KMS-11 (cell line): ENCODE measurements around the gene CLN5.

Experiments used
- H2AFZ ChIP-seq: fragments of 200-600 bp; sonication (generic); 2 replicates; pipeline ENCODE4 v1.6.1; 2016; ENCODE audit warnings: antibody characterized with exemption, mixed run types, low read depth
- H3K27ac ChIP-seq: fragments of 200-600 bp; sonication (generic); 2 replicates; pipeline ENCODE4 v1.6.1; 2016; ENCODE audit warnings: mild to moderate bottlenecking, mixed run types
- H3K27me3 ChIP-seq: fragments of 200-600 bp; sonication (generic); 2 replicates; pipeline ENCODE4 v1.6.1; 2017; ENCODE audit warnings: mild to moderate bottlenecking, low read depth, mixed run types, moderate library complexity; ENCODE audit not compliant: insufficient read depth
- H3K36me3 ChIP-seq: fragments of 200-600 bp; sonication (generic); 2 replicates; pipeline ENCODE4 v1.6.1; 2017; ENCODE audit warnings: mild to moderate bottlenecking, mixed run types; ENCODE audit not compliant: insufficient read depth
- H3K4me1 ChIP-seq: fragments of 200-600 bp; sonication (generic); 2 replicates; pipeline ENCODE4 v1.6.1; 2016; ENCODE audit warnings: mild to moderate bottlenecking, low read depth, mixed run types; ENCODE audit not compliant: poor library complexity, severe bottlenecking
- H3K4me2 ChIP-seq: fragments of 200-600 bp; sonication (generic); 2 replicates; pipeline ENCODE4 v1.7.0; 2016; ENCODE audit warnings: mild to moderate bottlenecking, mixed run types
- H3K4me3 ChIP-seq: fragments of 200-600 bp; sonication (generic); IDR thresholded peaks from 2 replicates; pipeline ENCODE4 v1.6.1; 2017; ENCODE audit warnings: low read depth, low read length, mixed read lengths; ENCODE audit not compliant: insufficient read depth
- H3K79me2 ChIP-seq: fragments of 200-600 bp; sonication (generic); 2 replicates; pipeline ENCODE4 v1.6.1; 2016; ENCODE audit warnings: low read depth, mixed run types; ENCODE audit not compliant: insufficient read depth
- H3K9ac ChIP-seq: fragments of 200-600 bp; sonication (generic); 2 replicates; pipeline ENCODE4 v1.6.1; 2016; ENCODE audit warnings: mild to moderate bottlenecking, mixed run types
- H4K20me1 ChIP-seq: fragments of 200-600 bp; sonication (generic); 2 replicates; pipeline ENCODE4 v1.6.1; 2016; ENCODE audit warnings: mild to moderate bottlenecking, mixed run types; ENCODE audit not compliant: insufficient read depth
- TF ChIP-seq, protein P1 (sequence below): fragments of 200-600 bp; sonication (generic); conservative IDR thresholded peaks from 2 replicates; pipeline ENCODE4 v1.6.1; 2017; ENCODE audit warnings: low read depth, mild to moderate bottlenecking, antibody characterized with exemption, low read length, moderate library complexity, mixed read lengths

CLN5 gene

DNA sequence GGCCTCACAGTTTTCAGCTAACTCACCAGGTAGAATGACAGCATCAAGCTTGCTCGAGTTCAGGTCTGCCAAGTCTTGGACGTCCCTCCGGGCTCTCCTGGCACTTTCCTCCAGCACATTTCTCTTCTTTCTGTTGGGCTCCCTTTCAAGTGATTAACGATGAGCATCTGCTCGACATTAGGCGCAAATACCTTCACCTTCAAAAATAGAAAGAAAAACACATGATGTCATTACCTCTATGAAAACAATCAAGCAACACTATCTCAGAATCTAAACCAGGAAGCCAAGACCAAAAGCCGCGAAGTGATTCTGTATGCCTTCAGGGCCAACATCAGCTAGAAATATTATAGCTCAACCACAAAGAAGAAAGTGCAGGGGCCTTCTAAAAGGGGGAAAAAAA, 15.4 kb upstream of the CLN5 start:
- H2AFZ ChIP-seq = no peak overlapping the region
- H3K27ac ChIP-seq = no peak overlapping the region
- no peaks in the 10 kb centered on the region for H4K20me1 ChIP-seq
- no peaks in the 10 kb centered on the region for H3K79me2 ChIP-seq
- H3K27me3 ChIP-seq = no peaks in the 10 kb centered on the region
- no peaks in the 10 kb centered on the region for H3K4me1 ChIP-seq
- H3K36me3 ChIP-seq = no peaks in the 10 kb centered on the region
- no peak overlapping the region for H3K9ac ChIP-seq
- TF ChIP-seq, protein P1, sequence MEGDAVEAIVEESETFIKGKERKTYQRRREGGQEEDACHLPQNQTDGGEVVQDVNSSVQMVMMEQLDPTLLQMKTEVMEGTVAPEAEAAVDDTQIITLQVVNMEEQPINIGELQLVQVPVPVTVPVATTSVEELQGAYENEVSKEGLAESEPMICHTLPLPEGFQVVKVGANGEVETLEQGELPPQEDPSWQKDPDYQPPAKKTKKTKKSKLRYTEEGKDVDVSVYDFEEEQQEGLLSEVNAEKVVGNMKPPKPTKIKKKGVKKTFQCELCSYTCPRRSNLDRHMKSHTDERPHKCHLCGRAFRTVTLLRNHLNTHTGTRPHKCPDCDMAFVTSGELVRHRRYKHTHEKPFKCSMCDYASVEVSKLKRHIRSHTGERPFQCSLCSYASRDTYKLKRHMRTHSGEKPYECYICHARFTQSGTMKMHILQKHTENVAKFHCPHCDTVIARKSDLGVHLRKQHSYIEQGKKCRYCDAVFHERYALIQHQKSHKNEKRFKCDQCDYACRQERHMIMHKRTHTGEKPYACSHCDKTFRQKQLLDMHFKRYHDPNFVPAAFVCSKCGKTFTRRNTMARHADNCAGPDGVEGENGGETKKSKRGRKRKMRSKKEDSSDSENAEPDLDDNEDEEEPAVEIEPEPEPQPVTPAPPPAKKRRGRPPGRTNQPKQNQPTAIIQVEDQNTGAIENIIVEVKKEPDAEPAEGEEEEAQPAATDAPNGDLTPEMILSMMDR = no peak
- no peak overlapping the region for H3K4me2 ChIP-seq
- no peak overlapping the region for H3K4me3 ChIP-seq

DNA sequence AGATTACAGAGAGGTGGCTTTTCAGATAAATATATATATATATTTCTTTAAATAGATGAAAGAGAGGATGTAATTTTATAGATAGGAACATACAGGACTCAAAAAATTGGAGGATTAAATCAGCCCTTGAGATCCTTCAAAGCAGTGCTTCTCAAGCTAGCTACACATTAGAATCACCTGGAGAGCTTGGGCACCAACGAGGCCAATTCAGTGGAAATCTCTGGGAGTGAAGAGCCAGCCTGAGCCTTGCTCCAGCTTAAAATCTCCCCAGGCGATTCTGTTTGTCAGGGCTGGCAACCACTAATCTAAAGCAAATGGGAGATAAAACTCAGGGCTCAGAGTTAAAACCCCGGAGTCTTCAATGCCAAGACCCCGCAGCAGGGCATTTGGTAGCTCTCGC, 15.0 kb upstream of the CLN5 start:
- no peak overlapping the region for H3K9ac ChIP-seq
- H3K36me3 ChIP-seq = no peaks in the 10 kb centered on the region
- H2AFZ ChIP-seq = no peak overlapping the region
- no peak overlapping the region for H3K4me3 ChIP-seq
- TF ChIP-seq, protein P1 = no peak
- no peaks in the 10 kb centered on the region for H3K4me1 ChIP-seq
- no peak overlapping the region for H3K4me2 ChIP-seq
- no peak overlapping the region for H3K27ac ChIP-seq
- no peaks in the 10 kb centered on the region for H4K20me1 ChIP-seq
- H3K79me2 ChIP-seq = no peaks in the 10 kb centered on the region
- H3K27me3 ChIP-seq = no peaks in the 10 kb centered on the region

DNA sequence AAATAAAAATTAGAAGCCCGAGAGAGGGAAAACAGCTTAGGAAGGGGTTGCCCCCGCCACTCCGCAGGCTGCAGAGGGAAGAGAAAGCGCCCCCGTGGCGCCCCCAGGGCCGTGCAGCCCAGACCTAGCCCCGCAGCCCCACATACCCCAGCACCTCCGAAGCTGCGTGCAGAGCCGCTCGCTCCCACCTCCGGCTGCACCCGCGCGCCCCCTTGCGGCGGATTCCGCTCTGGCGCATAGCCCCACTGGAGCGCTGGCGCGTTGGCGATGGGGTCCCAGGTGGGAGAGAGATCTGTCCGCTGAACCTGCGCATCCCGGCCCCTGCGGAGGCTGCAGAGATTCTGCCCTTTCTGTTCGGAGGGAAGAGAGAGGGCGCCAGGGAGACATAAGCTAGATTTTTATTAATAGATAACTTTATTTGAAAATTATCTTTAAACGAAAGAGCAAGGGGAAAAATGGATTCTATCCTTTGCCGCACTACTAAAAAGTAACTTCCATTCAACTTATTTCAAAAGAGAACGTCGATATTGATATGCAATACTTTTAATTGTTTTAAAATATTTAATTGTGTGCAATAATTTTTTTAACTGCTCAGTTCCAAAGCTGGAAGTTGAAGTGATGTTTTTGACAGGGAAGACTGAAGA, 11.7 kb upstream of the CLN5 start:
- H3K36me3 ChIP-seq = no peaks in the 10 kb centered on the region
- H3K27ac ChIP-seq = no peak overlapping the region
- H3K4me3 ChIP-seq = no peak overlapping the region
- H3K9ac ChIP-seq = no peak overlapping the region
- TF ChIP-seq, protein P1 = no peak
- no peaks in the 10 kb centered on the region for H3K4me1 ChIP-seq
- H3K4me2 ChIP-seq = no peak overlapping the region
- H3K79me2 ChIP-seq = no peaks in the 10 kb centered on the region
- no peak overlapping the region for H2AFZ ChIP-seq
- no peaks in the 10 kb centered on the region for H4K20me1 ChIP-seq
- H3K27me3 ChIP-seq = no peaks in the 10 kb centered on the region

DNA sequence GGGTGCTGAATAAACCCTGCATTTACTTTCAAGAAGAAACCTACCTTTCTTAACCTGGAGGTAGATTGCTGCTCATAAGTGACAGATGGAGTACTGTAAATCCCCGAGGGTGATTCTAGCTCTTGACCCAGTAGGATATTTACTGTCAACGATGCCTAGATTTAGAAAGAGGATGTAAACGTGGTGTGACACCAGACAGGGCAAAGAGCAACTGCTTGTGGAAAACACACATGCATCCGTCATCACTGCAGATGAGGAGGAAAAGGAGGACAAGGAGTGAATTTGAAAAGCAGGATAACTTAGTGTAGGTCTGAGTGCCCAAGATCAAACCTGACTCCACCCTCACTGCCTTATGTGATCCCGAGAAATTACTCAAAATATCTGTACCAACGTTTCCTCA, 9.8 kb upstream of the CLN5 start:
- no peak overlapping the region for H2AFZ ChIP-seq
- no peaks in the 10 kb centered on the region for H3K27me3 ChIP-seq

More for the DNA sequence above, 9.8 kb upstream of the CLN5 start:
- Histone ChIP-seq H3K4me3 (no peak overlapping the region), H4K20me1 (no peaks in the 10 kb centered on the region), H3K4me1 (no peaks in the 10 kb centered on the region), H3K4me2 (no peak overlapping the region), H3K79me2 (no peaks in the 10 kb centered on the region), H3K36me3 (no peaks in the 10 kb centered on the region), H3K9ac (no peak overlapping the region), H3K27ac (no peak overlapping the region)
- TF ChIP-seq, protein P1 = no peak
